HG03108 (cell line): ENCODE measurements around the gene PLSCR1.
"Not testable (repeated sequence)": the region's sequence is repeated elsewhere in the genome, so short reads cannot be mapped to it uniquely, and the experiment has no call there.

ENCODE experiments used
- ATAC-seq: cut with Tn5 transposase; IDR thresholded peaks from one replicate; pipeline ENCODE4 v1.9.1; 2021; ENCODE audit warnings: moderate library complexity; ENCODE audit not compliant: unreplicated experiment

PLSCR1 gene

GRCh38 chr3:146550743-146551510 lies 6.5 kb upstream of the PLSCR1 start:
- peak; percentile 91 for ATAC-seq

GRCh38 chr3:146550070-146550615 lies 5.7 kb upstream of the PLSCR1 start:
- ATAC-seq: no peak

- ATAC-seq: no peak
Observed at GRCh38 chr3:146547235-146547835, 2.9 kb upstream of the PLSCR1 start.

GRCh38 chr3:146546366-146546965 lies 2.1 kb upstream of the PLSCR1 start:
- no peak for ATAC-seq

GRCh38 chr3:146544929-146545528 lies 622 bp upstream of the PLSCR1 start:
- ATAC-seq: no peak

GRCh38 chr3:146543461-146544001 lies 876 bp downstream of the PLSCR1 start:
- ATAC-seq: peak; percentile 8

GRCh38 chr3:146542978-146543377 lies 1.4 kb downstream of the PLSCR1 start:
- ATAC-seq: no peak

- ATAC-seq: no peak
Observed at GRCh38 chr3:146542179-146542578, 2.2 kb downstream of the PLSCR1 start.

- ATAC-seq: no peak
Observed at GRCh38 chr3:146540978-146541377, 3.4 kb downstream of the PLSCR1 start.

- ATAC-seq: no peak
Observed at GRCh38 chr3:146540236-146540635, 4.2 kb downstream of the PLSCR1 start.

- no peak for ATAC-seq
Observed at GRCh38 chr3:146539315-146539714, 5.1 kb downstream of the PLSCR1 start.

- no peak for ATAC-seq
Observed at GRCh38 chr3:146537603-146538002, 6.8 kb downstream of the PLSCR1 start.

- ATAC-seq: no peak
Observed at GRCh38 chr3:146536681-146537080, 7.7 kb downstream of the PLSCR1 start.

- ATAC-seq: no peak
Observed at GRCh38 chr3:146532406-146532805, 12.0 kb downstream of the PLSCR1 start.

- ATAC-seq: no peak
Observed at GRCh38 chr3:146530609-146531008, 13.8 kb downstream of the PLSCR1 start.

GRCh38 chr3:146529021-146529420 lies 15.4 kb downstream of the PLSCR1 start:
- no peak for ATAC-seq

GRCh38 chr3:146524961-146525360 lies 19.4 kb downstream of the PLSCR1 start:
- ATAC-seq: no peak

- no peak for ATAC-seq
Observed at GRCh38 chr3:146523531-146523930, 20.9 kb downstream of the PLSCR1 start.

- ATAC-seq: not testable (repeated sequence)
Observed at GRCh38 chr3:146522174-146523158, 21.9 kb downstream of the PLSCR1 start.

- ATAC-seq: no peak
Observed at GRCh38 chr3:146521394-146521793, 23.0 kb downstream of the PLSCR1 start.
